IMR-90 (cell line): ENCODE results near the gene CCM2.

Experiments used
- BHLHE40 ChIP-seq: fragments of 150-350 bp; IDR thresholded peaks from 2 replicates; pipeline ENCODE4 v1.6.1; 2016; ENCODE audit warnings: mild to moderate bottlenecking, low read depth, low read length
- CEBPB ChIP-seq: IDR thresholded peaks from 2 replicates; pipeline ENCODE4 v1.6.1; 2012; ENCODE audit warnings: low read depth, low read length, improper control_type of control experiment
- ELK1 ChIP-seq: fragments of 150-350 bp; IDR thresholded peaks from 2 replicates; pipeline ENCODE4 v1.6.1; 2016; ENCODE audit warnings: low read depth, mild to moderate bottlenecking, low read length, moderate library complexity, borderline replicate concordance
- FOS ChIP-seq: fragments of 150-350 bp; IDR thresholded peaks from 2 replicates; pipeline ENCODE4 v1.6.1; 2016; ENCODE audit warnings: low read depth, low read length
- MAFK ChIP-seq: IDR thresholded peaks from 2 replicates; pipeline ENCODE4 v1.6.1; 2012; ENCODE audit warnings: low read depth, low read length, improper control_type of control experiment
- MAZ ChIP-seq: IDR thresholded peaks from 2 replicates; pipeline ENCODE4 v1.6.1; 2012; ENCODE audit warnings: low read depth, mild to moderate bottlenecking, low read length, improper control_type of control experiment, moderate library complexity, borderline replicate concordance
- POLR2A ChIP-seq: IDR thresholded peaks from 2 replicates; pipeline ENCODE4 v1.6.1; 2012; ENCODE audit warnings: mild to moderate bottlenecking, low read depth, low read length
- RAD21 ChIP-seq: IDR thresholded peaks from 2 replicates; pipeline ENCODE4 v1.6.1; 2012; ENCODE audit warnings: low read length, improper control_type of control experiment
- TF ChIP-seq, protein P1 (sequence below): conservative IDR thresholded peaks from 2 replicates; pipeline ENCODE4 v1.5.1; 2012; ENCODE audit warnings: mild to moderate bottlenecking, low read depth, low read length, improper control_type of control experiment
- TF ChIP-seq, protein P2 (sequence below): fragments of 150-350 bp; IDR thresholded peaks from 2 replicates; pipeline ENCODE4 v1.6.1; 2017; ENCODE audit warnings: mild to moderate bottlenecking, antibody characterized with exemption, low read length, low read depth

- no peak for TF ChIP-seq POLR2A
- TF ChIP-seq, protein P1, sequence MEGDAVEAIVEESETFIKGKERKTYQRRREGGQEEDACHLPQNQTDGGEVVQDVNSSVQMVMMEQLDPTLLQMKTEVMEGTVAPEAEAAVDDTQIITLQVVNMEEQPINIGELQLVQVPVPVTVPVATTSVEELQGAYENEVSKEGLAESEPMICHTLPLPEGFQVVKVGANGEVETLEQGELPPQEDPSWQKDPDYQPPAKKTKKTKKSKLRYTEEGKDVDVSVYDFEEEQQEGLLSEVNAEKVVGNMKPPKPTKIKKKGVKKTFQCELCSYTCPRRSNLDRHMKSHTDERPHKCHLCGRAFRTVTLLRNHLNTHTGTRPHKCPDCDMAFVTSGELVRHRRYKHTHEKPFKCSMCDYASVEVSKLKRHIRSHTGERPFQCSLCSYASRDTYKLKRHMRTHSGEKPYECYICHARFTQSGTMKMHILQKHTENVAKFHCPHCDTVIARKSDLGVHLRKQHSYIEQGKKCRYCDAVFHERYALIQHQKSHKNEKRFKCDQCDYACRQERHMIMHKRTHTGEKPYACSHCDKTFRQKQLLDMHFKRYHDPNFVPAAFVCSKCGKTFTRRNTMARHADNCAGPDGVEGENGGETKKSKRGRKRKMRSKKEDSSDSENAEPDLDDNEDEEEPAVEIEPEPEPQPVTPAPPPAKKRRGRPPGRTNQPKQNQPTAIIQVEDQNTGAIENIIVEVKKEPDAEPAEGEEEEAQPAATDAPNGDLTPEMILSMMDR, result no peak
- no peak for TF ChIP-seq BHLHE40
- TF ChIP-seq, protein P2, sequence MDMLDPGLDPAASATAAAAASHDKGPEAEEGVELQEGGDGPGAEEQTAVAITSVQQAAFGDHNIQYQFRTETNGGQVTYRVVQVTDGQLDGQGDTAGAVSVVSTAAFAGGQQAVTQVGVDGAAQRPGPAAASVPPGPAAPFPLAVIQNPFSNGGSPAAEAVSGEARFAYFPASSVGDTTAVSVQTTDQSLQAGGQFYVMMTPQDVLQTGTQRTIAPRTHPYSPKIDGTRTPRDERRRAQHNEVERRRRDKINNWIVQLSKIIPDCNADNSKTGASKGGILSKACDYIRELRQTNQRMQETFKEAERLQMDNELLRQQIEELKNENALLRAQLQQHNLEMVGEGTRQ, result no peak
- no peak for TF ChIP-seq RAD21
- TF ChIP-seq MAZ, result no peak
- no peak for TF ChIP-seq FOS
- no peak for TF ChIP-seq ELK1
- TF ChIP-seq MAFK, result no peak
- TF ChIP-seq CEBPB, result no peak
These were observed 28.0 kb upstream of the CCM2 start for GRCh38 chr7:44971902-44972441.
